IPS-11a (cell line): ENCODE data around the gene ZBTB43.

Experiments
- H3K4me3 ChIP-seq: one replicate; pipeline ENCODE4 v1.5.1; 2013; ENCODE audit warnings: low read depth, low read length, control low read depth

ZBTB43 gene

DNA sequence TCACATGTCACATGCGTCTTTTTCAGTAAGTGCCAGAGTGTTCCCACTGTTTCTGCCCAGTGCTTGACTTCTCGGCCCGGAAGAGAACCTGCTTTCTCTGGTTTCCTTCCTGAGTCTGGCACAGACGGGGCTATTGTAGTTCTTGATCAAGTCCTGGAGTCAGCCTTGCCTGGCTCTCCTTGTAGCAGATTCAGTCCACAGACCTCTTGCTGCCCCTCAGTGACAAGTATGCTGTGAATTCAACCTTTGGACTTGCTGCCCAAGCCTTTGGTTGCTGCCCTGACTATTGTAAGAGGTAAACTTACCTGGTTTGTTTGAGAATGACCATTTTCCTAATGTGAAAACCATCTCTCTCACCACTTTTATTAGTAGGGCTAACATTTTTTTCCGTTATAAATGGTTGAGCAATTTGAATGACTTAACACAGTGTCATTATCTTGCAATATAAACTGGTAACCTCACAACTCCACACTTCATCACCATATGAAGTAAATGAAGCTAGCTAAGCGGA is 80.3 kb downstream of the ZBTB43 start:
- H3K4me3 ChIP-seq, result no peak overlapping the region

DNA sequence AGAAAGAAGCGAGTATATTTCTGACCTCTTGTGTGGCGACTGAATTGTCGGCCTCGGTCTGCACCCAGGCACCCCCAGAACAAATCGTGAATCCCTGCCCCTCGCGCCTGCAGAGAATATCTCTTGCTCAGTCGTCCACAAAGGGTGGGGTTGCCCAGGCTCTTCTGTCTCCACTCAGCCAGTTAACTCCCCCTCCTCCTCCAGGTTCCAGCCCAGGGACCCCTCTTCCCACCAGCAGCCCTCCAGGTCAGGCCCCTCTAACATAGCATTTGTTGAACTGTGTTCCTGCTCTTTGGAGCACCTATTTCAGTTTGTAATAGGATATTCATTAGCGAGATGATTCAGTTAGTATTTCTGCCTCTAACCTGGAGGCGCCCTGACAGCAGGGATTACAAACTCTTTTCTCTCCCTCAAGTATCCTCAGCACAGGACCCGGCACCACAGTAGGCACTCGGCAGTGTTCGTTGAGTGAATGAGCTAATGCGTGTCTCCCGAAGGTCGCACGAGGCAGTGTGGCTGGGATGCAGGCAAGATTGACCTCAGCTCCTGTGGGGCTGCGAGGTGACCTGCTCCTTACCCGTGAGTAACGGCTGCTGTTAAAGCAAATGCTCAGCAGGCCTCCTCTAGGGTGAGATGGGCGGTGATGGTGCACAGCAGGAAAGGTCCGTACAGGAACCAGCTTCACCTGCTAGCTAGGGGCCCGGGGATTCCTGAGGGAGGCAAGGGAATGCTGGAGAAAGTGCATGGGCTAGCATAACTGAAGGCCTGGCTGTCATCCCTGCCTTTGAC is 81.4 kb downstream of the ZBTB43 start:
- H3K4me3 ChIP-seq, result no peak overlapping the region

DNA sequence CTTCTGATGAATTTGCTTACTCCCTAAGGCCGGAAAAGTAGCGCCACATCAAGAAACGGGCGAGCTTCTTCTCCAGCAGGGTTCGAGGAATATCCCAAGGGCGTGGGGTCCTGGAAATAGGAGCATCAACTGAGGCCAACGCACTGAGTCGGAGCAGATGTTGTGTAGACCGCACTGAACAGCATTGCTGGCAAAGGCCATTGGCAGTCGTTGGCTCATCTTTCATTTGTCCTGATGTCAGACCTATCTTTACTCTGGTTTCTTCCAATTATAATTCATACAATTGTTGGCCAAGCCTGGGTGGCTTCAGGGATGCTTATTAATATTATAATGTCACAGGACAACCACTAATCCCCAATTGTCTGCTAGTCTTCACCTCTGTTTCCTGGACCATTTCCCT is 82.1 kb downstream of the ZBTB43 start:
- H3K4me3 ChIP-seq, result no peak overlapping the region
